ENCODE data around the gene GPR6. TPM values are rescaled to one million over a fixed set of nuclear protein-coding genes. Genes with fewer than 3 reads are reported as not detected.

The GPR6 gene
- total and polyA plus RNA-seq, 9 of the 15 experiments (the other 6 are each of a cell fraction or from before 2014, with no cell fraction given): not detected

DNA sequence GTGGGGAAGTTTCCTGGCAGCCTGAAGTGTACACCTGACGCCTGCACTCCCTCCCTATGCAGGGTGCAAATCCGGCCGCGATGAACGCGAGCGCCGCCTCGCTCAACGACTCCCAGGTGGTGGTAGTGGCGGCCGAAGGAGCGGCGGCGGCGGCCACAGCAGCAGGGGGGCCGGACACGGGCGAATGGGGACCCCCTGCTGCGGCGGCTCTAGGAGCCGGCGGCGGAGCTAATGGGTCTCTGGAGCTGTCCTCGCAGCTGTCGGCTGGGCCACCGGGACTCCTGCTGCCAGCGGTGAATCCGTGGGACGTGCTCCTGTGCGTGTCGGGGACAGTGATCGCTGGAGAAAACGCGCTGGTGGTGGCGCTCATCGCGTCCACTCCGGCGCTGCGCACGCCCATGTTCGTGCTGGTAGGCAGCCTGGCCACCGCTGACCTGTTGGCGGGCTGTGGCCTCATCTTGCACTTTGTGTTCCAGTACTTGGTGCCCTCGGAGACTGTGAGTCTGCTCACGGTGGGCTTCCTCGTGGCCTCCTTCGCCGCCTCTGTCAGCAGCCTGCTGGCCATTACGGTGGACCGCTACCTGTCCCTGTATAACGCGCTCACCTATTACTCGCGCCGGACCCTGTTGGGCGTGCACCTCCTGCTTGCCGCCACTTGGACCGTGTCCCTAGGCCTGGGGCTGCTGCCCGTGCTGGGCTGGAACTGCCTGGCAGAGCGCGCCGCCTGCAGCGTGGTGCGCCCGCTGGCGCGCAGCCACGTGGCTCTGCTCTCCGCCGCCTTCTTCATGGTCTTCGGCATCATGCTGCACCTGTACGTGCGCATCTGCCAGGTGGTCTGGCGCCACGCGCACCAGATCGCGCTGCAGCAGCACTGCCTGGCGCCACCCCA lies 1.2 kb downstream of the GPR6 start (continued):
- TF ChIP-seq, protein P1, sequence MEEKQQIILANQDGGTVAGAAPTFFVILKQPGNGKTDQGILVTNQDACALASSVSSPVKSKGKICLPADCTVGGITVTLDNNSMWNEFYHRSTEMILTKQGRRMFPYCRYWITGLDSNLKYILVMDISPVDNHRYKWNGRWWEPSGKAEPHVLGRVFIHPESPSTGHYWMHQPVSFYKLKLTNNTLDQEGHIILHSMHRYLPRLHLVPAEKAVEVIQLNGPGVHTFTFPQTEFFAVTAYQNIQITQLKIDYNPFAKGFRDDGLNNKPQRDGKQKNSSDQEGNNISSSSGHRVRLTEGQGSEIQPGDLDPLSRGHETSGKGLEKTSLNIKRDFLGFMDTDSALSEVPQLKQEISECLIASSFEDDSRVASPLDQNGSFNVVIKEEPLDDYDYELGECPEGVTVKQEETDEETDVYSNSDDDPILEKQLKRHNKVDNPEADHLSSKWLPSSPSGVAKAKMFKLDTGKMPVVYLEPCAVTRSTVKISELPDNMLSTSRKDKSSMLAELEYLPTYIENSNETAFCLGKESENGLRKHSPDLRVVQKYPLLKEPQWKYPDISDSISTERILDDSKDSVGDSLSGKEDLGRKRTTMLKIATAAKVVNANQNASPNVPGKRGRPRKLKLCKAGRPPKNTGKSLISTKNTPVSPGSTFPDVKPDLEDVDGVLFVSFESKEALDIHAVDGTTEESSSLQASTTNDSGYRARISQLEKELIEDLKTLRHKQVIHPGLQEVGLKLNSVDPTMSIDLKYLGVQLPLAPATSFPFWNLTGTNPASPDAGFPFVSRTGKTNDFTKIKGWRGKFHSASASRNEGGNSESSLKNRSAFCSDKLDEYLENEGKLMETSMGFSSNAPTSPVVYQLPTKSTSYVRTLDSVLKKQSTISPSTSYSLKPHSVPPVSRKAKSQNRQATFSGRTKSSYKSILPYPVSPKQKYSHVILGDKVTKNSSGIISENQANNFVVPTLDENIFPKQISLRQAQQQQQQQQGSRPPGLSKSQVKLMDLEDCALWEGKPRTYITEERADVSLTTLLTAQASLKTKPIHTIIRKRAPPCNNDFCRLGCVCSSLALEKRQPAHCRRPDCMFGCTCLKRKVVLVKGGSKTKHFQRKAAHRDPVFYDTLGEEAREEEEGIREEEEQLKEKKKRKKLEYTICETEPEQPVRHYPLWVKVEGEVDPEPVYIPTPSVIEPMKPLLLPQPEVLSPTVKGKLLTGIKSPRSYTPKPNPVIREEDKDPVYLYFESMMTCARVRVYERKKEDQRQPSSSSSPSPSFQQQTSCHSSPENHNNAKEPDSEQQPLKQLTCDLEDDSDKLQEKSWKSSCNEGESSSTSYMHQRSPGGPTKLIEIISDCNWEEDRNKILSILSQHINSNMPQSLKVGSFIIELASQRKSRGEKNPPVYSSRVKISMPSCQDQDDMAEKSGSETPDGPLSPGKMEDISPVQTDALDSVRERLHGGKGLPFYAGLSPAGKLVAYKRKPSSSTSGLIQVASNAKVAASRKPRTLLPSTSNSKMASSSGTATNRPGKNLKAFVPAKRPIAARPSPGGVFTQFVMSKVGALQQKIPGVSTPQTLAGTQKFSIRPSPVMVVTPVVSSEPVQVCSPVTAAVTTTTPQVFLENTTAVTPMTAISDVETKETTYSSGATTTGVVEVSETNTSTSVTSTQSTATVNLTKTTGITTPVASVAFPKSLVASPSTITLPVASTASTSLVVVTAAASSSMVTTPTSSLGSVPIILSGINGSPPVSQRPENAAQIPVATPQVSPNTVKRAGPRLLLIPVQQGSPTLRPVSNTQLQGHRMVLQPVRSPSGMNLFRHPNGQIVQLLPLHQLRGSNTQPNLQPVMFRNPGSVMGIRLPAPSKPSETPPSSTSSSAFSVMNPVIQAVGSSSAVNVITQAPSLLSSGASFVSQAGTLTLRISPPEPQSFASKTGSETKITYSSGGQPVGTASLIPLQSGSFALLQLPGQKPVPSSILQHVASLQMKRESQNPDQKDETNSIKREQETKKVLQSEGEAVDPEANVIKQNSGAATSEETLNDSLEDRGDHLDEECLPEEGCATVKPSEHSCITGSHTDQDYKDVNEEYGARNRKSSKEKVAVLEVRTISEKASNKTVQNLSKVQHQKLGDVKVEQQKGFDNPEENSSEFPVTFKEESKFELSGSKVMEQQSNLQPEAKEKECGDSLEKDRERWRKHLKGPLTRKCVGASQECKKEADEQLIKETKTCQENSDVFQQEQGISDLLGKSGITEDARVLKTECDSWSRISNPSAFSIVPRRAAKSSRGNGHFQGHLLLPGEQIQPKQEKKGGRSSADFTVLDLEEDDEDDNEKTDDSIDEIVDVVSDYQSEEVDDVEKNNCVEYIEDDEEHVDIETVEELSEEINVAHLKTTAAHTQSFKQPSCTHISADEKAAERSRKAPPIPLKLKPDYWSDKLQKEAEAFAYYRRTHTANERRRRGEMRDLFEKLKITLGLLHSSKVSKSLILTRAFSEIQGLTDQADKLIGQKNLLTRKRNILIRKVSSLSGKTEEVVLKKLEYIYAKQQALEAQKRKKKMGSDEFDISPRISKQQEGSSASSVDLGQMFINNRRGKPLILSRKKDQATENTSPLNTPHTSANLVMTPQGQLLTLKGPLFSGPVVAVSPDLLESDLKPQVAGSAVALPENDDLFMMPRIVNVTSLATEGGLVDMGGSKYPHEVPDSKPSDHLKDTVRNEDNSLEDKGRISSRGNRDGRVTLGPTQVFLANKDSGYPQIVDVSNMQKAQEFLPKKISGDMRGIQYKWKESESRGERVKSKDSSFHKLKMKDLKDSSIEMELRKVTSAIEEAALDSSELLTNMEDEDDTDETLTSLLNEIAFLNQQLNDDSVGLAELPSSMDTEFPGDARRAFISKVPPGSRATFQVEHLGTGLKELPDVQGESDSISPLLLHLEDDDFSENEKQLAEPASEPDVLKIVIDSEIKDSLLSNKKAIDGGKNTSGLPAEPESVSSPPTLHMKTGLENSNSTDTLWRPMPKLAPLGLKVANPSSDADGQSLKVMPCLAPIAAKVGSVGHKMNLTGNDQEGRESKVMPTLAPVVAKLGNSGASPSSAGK (IDR thresholded peaks at IDR 0.05): no peak
- TF ChIP-seq ETS2 (tag; IDR thresholded peaks at IDR 0.05; ENCODE audit: borderline replicate concordance, poor library complexity, severe bottlenecking) (no peak), KDM1A (IDR thresholded peaks at IDR 0.05) (no peak), ZNF445 (CRISPR knock-in tag; IDR thresholded peaks at IDR 0.05; ENCODE audit: low read depth) (no peak), ZNF408 (CRISPR knock-in tag; IDR thresholded peaks at IDR 0.05; ENCODE audit: low read depth) (no peak)
